Measurements from ENCODE around the gene GALNS. TPM values are rescaled to one million over a fixed set of nuclear protein-coding genes. Genes with fewer than 3 reads are reported as not detected.

Gene GALNS
- total RNA-seq, 3 donors from 2014 or later = 16.2 to 29.5 (median 17.9) TPM

DNA sequence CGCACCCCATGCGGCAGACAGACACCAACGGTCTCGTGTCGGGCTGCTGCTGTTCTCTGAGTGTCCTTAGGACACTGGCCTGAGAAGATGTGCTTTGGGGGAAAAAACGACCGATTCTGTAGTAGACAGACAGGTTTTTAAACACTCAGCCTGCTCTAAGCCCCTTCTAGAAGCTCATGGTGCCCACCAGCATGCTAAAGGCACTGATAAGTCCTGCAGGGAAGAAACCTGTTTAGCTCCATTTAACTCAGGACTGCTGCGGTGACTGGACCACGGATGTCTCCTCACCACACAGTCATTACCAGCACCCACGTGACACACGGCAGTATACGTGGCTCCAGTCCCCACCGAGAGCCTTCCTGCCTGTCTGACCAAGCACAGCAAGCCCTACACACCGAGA is 26.0 kb downstream of the GALNS start:
- Histone ChIP-seq H3K9me3 (no peaks in the 10 kb centered on the region), H3K4me3 (no peak overlapping the region), H3K27me3 (no peaks in the 10 kb centered on the region), H3K36me3 (no peaks in the 10 kb centered on the region), H3K4me1 (no peaks in the 10 kb centered on the region), H3K27ac (no peak overlapping the region)
- DNase-seq (ENCODE audit: low spot score in 2 of 2) = no peak
- intact Hi-C loops (cut with DNase I; ENCODE audit: low total_unique reads) = no loop called here
- TF ChIP-seq, protein P1, sequence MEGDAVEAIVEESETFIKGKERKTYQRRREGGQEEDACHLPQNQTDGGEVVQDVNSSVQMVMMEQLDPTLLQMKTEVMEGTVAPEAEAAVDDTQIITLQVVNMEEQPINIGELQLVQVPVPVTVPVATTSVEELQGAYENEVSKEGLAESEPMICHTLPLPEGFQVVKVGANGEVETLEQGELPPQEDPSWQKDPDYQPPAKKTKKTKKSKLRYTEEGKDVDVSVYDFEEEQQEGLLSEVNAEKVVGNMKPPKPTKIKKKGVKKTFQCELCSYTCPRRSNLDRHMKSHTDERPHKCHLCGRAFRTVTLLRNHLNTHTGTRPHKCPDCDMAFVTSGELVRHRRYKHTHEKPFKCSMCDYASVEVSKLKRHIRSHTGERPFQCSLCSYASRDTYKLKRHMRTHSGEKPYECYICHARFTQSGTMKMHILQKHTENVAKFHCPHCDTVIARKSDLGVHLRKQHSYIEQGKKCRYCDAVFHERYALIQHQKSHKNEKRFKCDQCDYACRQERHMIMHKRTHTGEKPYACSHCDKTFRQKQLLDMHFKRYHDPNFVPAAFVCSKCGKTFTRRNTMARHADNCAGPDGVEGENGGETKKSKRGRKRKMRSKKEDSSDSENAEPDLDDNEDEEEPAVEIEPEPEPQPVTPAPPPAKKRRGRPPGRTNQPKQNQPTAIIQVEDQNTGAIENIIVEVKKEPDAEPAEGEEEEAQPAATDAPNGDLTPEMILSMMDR (IDR thresholded peaks at IDR 0.05) = no peak
- TF ChIP-seq POLR2AphosphoS5 (IDR thresholded peaks at IDR 0.05) (no peak), POLR2A (IDR thresholded peaks at IDR 0.05) (no peak)

GRCh38 chr16:88830258-88830657 is 26.5 kb downstream of the GALNS start:
- H3K4me1 ChIP-seq = no peaks in the 10 kb centered on the region

GRCh38 chr16:88828711-88829110 is 28.0 kb downstream of the GALNS start:
- no peaks in the 10 kb centered on the region for H3K27me3 ChIP-seq
- H3K4me1 ChIP-seq = no peaks in the 10 kb centered on the region
- TF ChIP-seq, protein P1 (IDR thresholded peaks at IDR 0.05) = no peak
- TF ChIP-seq POLR2AphosphoS5 (IDR thresholded peaks at IDR 0.05) = no peak
- TF ChIP-seq POLR2A (IDR thresholded peaks at IDR 0.05) = no peak
- H3K36me3 ChIP-seq = no peaks in the 10 kb centered on the region
- H3K27ac ChIP-seq = no peak overlapping the region
- intact Hi-C loops (cut with DNase I; ENCODE audit: low total_unique reads) = no loop called here
- no peak overlapping the region for H3K4me3 ChIP-seq
- no peaks in the 10 kb centered on the region for H3K9me3 ChIP-seq
- no peak for DNase-seq (ENCODE audit: low spot score in 2 of 2)

More at GRCh38 chr16:88830258-88830657, 26.5 kb downstream of the GALNS start:
- Histone ChIP-seq H3K27ac (no peak overlapping the region), H3K27me3 (no peaks in the 10 kb centered on the region), H3K9me3 (no peaks in the 10 kb centered on the region), H3K4me3 (no peak overlapping the region), H3K36me3 (no peaks in the 10 kb centered on the region)
- TF ChIP-seq POLR2AphosphoS5 (IDR thresholded peaks at IDR 0.05) (no peak), POLR2A (IDR thresholded peaks at IDR 0.05) (no peak)
- TF ChIP-seq, protein P1 (IDR thresholded peaks at IDR 0.05) = no peak
- intact Hi-C loops (cut with DNase I; ENCODE audit: low total_unique reads) = no loop called here
- no peak for DNase-seq (ENCODE audit: low spot score in 2 of 2)

- DNase-seq (ENCODE audit: low spot score in 2 of 2) = no peak
- TF ChIP-seq, protein P1 (IDR thresholded peaks at IDR 0.05) = no peak
- TF ChIP-seq POLR2A (IDR thresholded peaks at IDR 0.05) (no peak), POLR2AphosphoS5 (IDR thresholded peaks at IDR 0.05) (no peak)
- no peaks in the 10 kb centered on the region for H3K9me3 ChIP-seq
- H3K4me3 ChIP-seq = no peak overlapping the region
- intact Hi-C loops (cut with DNase I; ENCODE audit: low total_unique reads) = no loop called here
- no peaks in the 10 kb centered on the region for H3K4me1 ChIP-seq
- no peaks in the 10 kb centered on the region for H3K36me3 ChIP-seq
- H3K27me3 ChIP-seq = no peaks in the 10 kb centered on the region
- no peak overlapping the region for H3K27ac ChIP-seq
These were observed 29.0 kb downstream of the GALNS start for GRCh38 chr16:88827727-88828126.

GRCh38 chr16:88826070-88826840 is 30.5 kb downstream of the GALNS start:
- intact Hi-C loops (cut with DNase I; ENCODE audit: low total_unique reads) = no loop called here
- no peaks in the 10 kb centered on the region for H3K4me1 ChIP-seq
- TF ChIP-seq, protein P1 (IDR thresholded peaks at IDR 0.05) = no peak
- TF ChIP-seq POLR2AphosphoS5 (IDR thresholded peaks at IDR 0.05) (no peak), POLR2A (IDR thresholded peaks at IDR 0.05) (no peak)
- H3K4me3 ChIP-seq = no peak overlapping the region
- H3K27me3 ChIP-seq = no peaks in the 10 kb centered on the region
- H3K9me3 ChIP-seq = no peaks in the 10 kb centered on the region
- DNase-seq (ENCODE audit: low spot score in 2 of 2) = no peak
- no peaks in the 10 kb centered on the region for H3K36me3 ChIP-seq
- no peak overlapping the region for H3K27ac ChIP-seq
